Heart right ventricle (tissue), 16 donors: ENCODE results near the gene STAG1. TPM values are rescaled to one million over a fixed set of nuclear protein-coding genes. Genes with fewer than 3 reads are reported as not detected.
"Not testable (repeated sequence)": the region's sequence is repeated elsewhere in the genome, so short reads cannot be mapped to it uniquely, and the experiment has no call there.

Experiments used
- ATAC-seq, 8 donors: fragments of 200-7000 bp; cut with Tn5 transposase; one replicate each; pipeline ENCODE4 v1.9.1; 2020; ENCODE audit warnings: mild to moderate bottlenecking in 8 of 8, moderate library complexity in 8 of 8, moderate number of reproducible peaks in 1 of 8
- DNase-seq, 2 donors: peaks; one replicate each; pipeline ENCODE4 v3.0.0-alpha.2; 2020
- H3K27ac ChIP-seq, 10 donors: fragments of 200-600 bp; sonication (generic) in 2 of 10; one replicate each; pipeline versions ENCODE4 v1.5.0 to v1.8.0; 2020 to 2022; ENCODE audit warnings: mild to moderate bottlenecking in 3 of 10
- H3K27me3 ChIP-seq, 7 donors: fragments of 200-600 bp; one replicate each; pipeline ENCODE4 v1.8.0; 2021 to 2022; ENCODE audit warnings: mild to moderate bottlenecking in 2 of 7
- H3K36me3 ChIP-seq, 9 donors: fragments of 200-600 bp; sonication (generic) in 1 of 9; one replicate each; pipeline versions ENCODE4 v1.5.0 to v1.8.0; 2020 to 2022; ENCODE audit warnings: mild to moderate bottlenecking in 2 of 9
- H3K4me1 ChIP-seq, 9 donors: fragments of 200-600 bp; sonication (generic) in 1 of 9; one replicate each; pipeline versions ENCODE4 v1.5.0 to v1.8.0; 2020 to 2022; ENCODE audit warnings: mild to moderate bottlenecking in 4 of 9
- H3K4me3 ChIP-seq, 10 donors: fragments of 200-600 bp; sonication (generic) in 2 of 10; one replicate each; pipeline versions ENCODE4 v1.5.0 to v1.8.0; 2020 to 2022; ENCODE audit warnings: mild to moderate bottlenecking in 7 of 10, moderate library complexity in 2 of 10
- H3K9me3 ChIP-seq, 11 donors: fragments of 200-600 bp in 10 of 11; sonication (generic) in 2 of 11; one replicate each; pipeline versions ENCODE4 v1.5.0 to v1.8.0; 2013 to 2022; ENCODE audit warnings: mild to moderate bottlenecking in 2 of 11, control low read depth in 1 of 11, moderate library complexity in 1 of 11
- CTCF ChIP-seq, 9 donors: fragments of 200-600 bp; sonication (generic) in 2 of 9; IDR thresholded peaks; one replicate each; pipeline versions ENCODE4 v1.5.0 to v1.8.0; 2021 to 2022; ENCODE audit warnings: antibody characterized with exemption in 9 of 9, mild to moderate bottlenecking in 5 of 9, moderate library complexity in 1 of 9
- WGBS, 2 donors: extraction: QIAGEN DNeasy Blood & Tissue Kit; methylation state at CpG; one replicate each; pipeline ENCODE4 v1.1.7; 2013; ENCODE audit warnings: inconsistent platforms in 1 of 2; 5-methylcytosine and 5-hydroxymethylcytosine counted together
- intact Hi-C, 10 donors: fragments of 100-400 bp; cut with DNase I; formaldehyde crosslinking; loops; one replicate each; pipeline versions ENCODE4 v1.11.1 to v1.14.2; 2022
- polyA plus RNA-seq, 2 donors: library from polyadenylated mRNA; stranded (reverse); fragments of 200-250 nt; gene quantifications; one replicate each; pipeline ENCODE4 v1.2.3, GENCODE V29; 2013
- total RNA-seq, 10 donors: library from RNA; stranded (reverse); fragmentation: NEBNext Ultra II Directional in 3 of 10; extraction: Animal tissue kit (Norgen Biotek cat#: 25700) in 3 of 10; gene quantifications; one replicate each; pipeline versions ENCODE4 v1.2.1 to v1.2.4, GENCODE V29; 2021 to 2023
- donor health status: Arrhythmogenic right ventricular cardiomyopathy.
- donor health status: ischemic (EF 13 %, LVEDD 7.1; RV severe dilation, severe dysfunction).
- donor health status: healthy with polysubstance abuse.
- donor health status: DM: no; HTN: yes; CAD: no.
- donor health status: DM: no; HTN: no; CAD: no.
- donor health status: ischemic (EF 25% LVEDD 6.9; RV normal size, moderate dysfunction).
- donor health status: ischemic (EF 25% LVEDD 5.7; RV mildly dilated, moderate dysfunction).
- donor health status: healthy.
- donor health status: DM: yes; HTN: yes; CAD: no.
- donor health status: Ischemic cardiomyopathy.
- donor health status: ischemic (EF 35%, LVEDD 5.7; RV mildly dilated, moderate dysfunction).
- donor health status: nonischemic (EF 11% LVEDD 7.7; RV severe dilation, severe dysfunction).
- donor health status: DM: yes; HTN: yes; CAD: no.
- donor health status: PGD.
- donor health status: ischemic (EF 29% LVEDD 5.4; RV normal size, mild dysfunction).
- donor health status: nonischemic (EF 23%, LVEDD 6.1; RV moderate dilation, normal function).

The STAG1 gene
- total and polyA plus RNA-seq, 12 donors, result 8.0 to 27.6 (median 19.6) TPM

GRCh38 chr3:136645915-136646314, 106.3 kb downstream of the STAG1 start:
- H3K27ac ChIP-seq, result no peak overlapping the region
- 95 to 100% methylated on average over 2 of the region's 2 CpGs for WGBS, 2 donors
- H3K4me1 ChIP-seq, result peaks cover 0 to 25% (median 0%) of the 10 kb centered on the region in 9 donors
- intact Hi-C loops, result no loop called here
- no peaks in the 10 kb centered on the region for H3K36me3 ChIP-seq
- H3K4me3 ChIP-seq, result no peak overlapping the region
- no peak for DNase-seq
- no peaks in the 10 kb centered on the region for H3K27me3 ChIP-seq
- ATAC-seq, result no peak
- no peak for TF ChIP-seq CTCF (IDR thresholded peaks at IDR 0.05)
- no peaks in the 10 kb centered on the region for H3K9me3 ChIP-seq

GRCh38 chr3:136644212-136644611, 108.0 kb downstream of the STAG1 start:
- Histone ChIP-seq H3K36me3 (no peaks in the 10 kb centered on the region), H3K27me3 (no peaks in the 10 kb centered on the region), H3K4me3 (no peak overlapping the region), H3K27ac (no peak overlapping the region), H3K4me1 (peaks cover 0 to 27% (median 0%) of the 10 kb centered on the region in 9 donors), H3K9me3 (no peaks in the 10 kb centered on the region)
- ATAC-seq (no peak), DNase-seq (no peak)
- TF ChIP-seq CTCF (IDR thresholded peaks at IDR 0.05), result no peak
- intact Hi-C loops, result no loop called here
- 83 to 89% methylated on average over 1 of the region's 1 CpG for WGBS, 2 donors

GRCh38 chr3:136643380-136643779, 108.8 kb downstream of the STAG1 start:
- intact Hi-C loops, ATAC-seq, H3K4me3 ChIP-seq, H3K27ac ChIP-seq, H3K36me3 ChIP-seq, DNase-seq, H3K27me3 ChIP-seq, H3K9me3 ChIP-seq: not testable (repeated sequence)
- WGBS, 2 donors, result 99 to 100% methylated on average over 2 of the region's 2 CpGs
- peaks cover 0 to 22% (median 0%) of the 10 kb centered on the region in 9 donors for H3K4me1 ChIP-seq

- ATAC-seq (no peak), DNase-seq (no peak)
- intact Hi-C loops, result no loop called here
- Histone ChIP-seq H3K36me3 (no peaks in the 10 kb centered on the region), H3K27me3 (no peaks in the 10 kb centered on the region), H3K27ac (no peak overlapping the region), H3K9me3 (no peaks in the 10 kb centered on the region), H3K4me1 (peaks cover 0 to 19% (median under 1%) of the 10 kb centered on the region in 9 donors), H3K4me3 (no peak overlapping the region)
- WGBS, 2 donors, result 98 to 100% methylated on average over 1 of the region's 1 CpG
- no peak for TF ChIP-seq CTCF (IDR thresholded peaks at IDR 0.05)
Measured at GRCh38 chr3:136642711-136643110, 109.5 kb downstream of the STAG1 start.

- ATAC-seq, result no peak
- H3K36me3 ChIP-seq, result no peaks in the 10 kb centered on the region
- H3K4me1 ChIP-seq, result peaks cover 0 to 26% (median 3%) of the 10 kb centered on the region in 9 donors
- H3K4me3 ChIP-seq, result no peak overlapping the region
- H3K27ac ChIP-seq, result no peak overlapping the region
- DNase-seq, result no peak
- TF ChIP-seq CTCF (IDR thresholded peaks at IDR 0.05), result no peak
- 90 to 100% methylated on average over 1 of the region's 1 CpG for WGBS, 2 donors
- H3K27me3 ChIP-seq, result no peaks in the 10 kb centered on the region
- H3K9me3 ChIP-seq, result peaks cover 0 to 8% (median 0%) of the 10 kb centered on the region in 11 donors
- intact Hi-C loops, result no loop called here
Measured at GRCh38 chr3:136639069-136639468, 113.1 kb downstream of the STAG1 start.
